Activated T-cell treated with anti-CD3 and anti-CD28 coated beads, Interleukin-2, amount 50 U/mL, for 72 hours (primary cell): ENCODE results near the gene FOXA2. TPM values are rescaled to one million over a fixed set of nuclear protein-coding genes. Genes with fewer than 3 reads are reported as not detected.

Source experiments
- ATAC-seq, 2 donors: fragments of 150-1000 bp; cut with Tn5 transposase; replicated peaks in 1 of 2; 2 replicates each; pipeline ENCODE4 v1.10.0; 2021; ENCODE audit warnings: moderate library complexity in 2 of 2, mild to moderate bottlenecking in 1 of 2
- DNase-seq, 2 donors: peaks; one replicate each; pipeline ENCODE4 v3.0.0; 2021 to 2022; ENCODE audit warnings: mixed read lengths in 1 of 2
- H3K27ac Mint-ChIP-seq: one replicate; pipeline ENCODE4 v1.8.0; 2022; ENCODE audit warnings: mild to moderate bottlenecking, moderate library complexity, mixed read lengths
- H3K27me3 Mint-ChIP-seq: one replicate; pipeline ENCODE4 v1.8.0; 2022; ENCODE audit warnings: low read depth, mixed read lengths
- H3K36me3 Mint-ChIP-seq, 2 donors: one replicate each; pipeline ENCODE4 v1.8.0; 2022; ENCODE audit warnings: mixed read lengths in 2 of 2, mild to moderate bottlenecking in 1 of 2; ENCODE audit not compliant: insufficient read depth in 2 of 2
- H3K4me1 Mint-ChIP-seq: one replicate; pipeline ENCODE4 v1.8.0; 2022; ENCODE audit warnings: low read depth, mixed read lengths
- H3K4me3 Mint-ChIP-seq, 2 donors: one replicate each; pipeline ENCODE4 v1.8.0; 2022; ENCODE audit warnings: mild to moderate bottlenecking in 2 of 2, mixed read lengths in 2 of 2, moderate library complexity in 2 of 2
- H3K9me3 Mint-ChIP-seq, 2 donors: one replicate each; pipeline ENCODE4 v1.8.0; 2022; ENCODE audit warnings: mixed read lengths in 2 of 2
- total RNA-seq, 2 donors: library from RNA; stranded (reverse); gene quantifications; one replicate each; pipeline ENCODE4 v1.2.3, GENCODE V29; 2022

Gene FOXA2
- total RNA-seq, 2 donors from 2014 or later, result not detected

GRCh38 chr20:22533823-22534751 lies 50.3 kb downstream of the FOXA2 start:
- H3K9me3 Mint-ChIP-seq, result peaks cover 6 to 10% of the 10 kb centered on the region in 2 donors
- H3K36me3 Mint-ChIP-seq, result no peaks in the 10 kb centered on the region
- DNase-seq, result no peak
- no peaks in the 10 kb centered on the region for H3K4me1 Mint-ChIP-seq
- no peaks in the 10 kb centered on the region for H3K27me3 Mint-ChIP-seq
- H3K4me3 Mint-ChIP-seq, result no peak overlapping the region
- no peak for ATAC-seq
- H3K27ac Mint-ChIP-seq, result no peak overlapping the region

GRCh38 chr20:22532598-22532997 lies 51.8 kb downstream of the FOXA2 start:
- Mint-ChIP-seq H3K4me1 (no peaks in the 10 kb centered on the region), H3K27me3 (no peaks in the 10 kb centered on the region), H3K4me3 (no peak overlapping the region), H3K36me3 (no peaks in the 10 kb centered on the region), H3K9me3 (peaks cover 6 to 7% of the 10 kb centered on the region in 2 donors), H3K27ac (no peak overlapping the region)
- no peak for DNase-seq
- no peak for ATAC-seq

GRCh38 chr20:22531756-22532155 lies 52.6 kb downstream of the FOXA2 start:
- H3K4me1 Mint-ChIP-seq, result no peaks in the 10 kb centered on the region
- H3K9me3 Mint-ChIP-seq, result peaks cover 2 to 4% of the 10 kb centered on the region in 2 donors
- no peak overlapping the region for H3K4me3 Mint-ChIP-seq
- H3K27ac Mint-ChIP-seq, result no peak overlapping the region
- ATAC-seq (no peak), DNase-seq (no peak)
- H3K27me3 Mint-ChIP-seq, result no peaks in the 10 kb centered on the region
- no peaks in the 10 kb centered on the region for H3K36me3 Mint-ChIP-seq

GRCh38 chr20:22531056-22531615 lies 53.2 kb downstream of the FOXA2 start:
- H3K27me3 Mint-ChIP-seq, result no peaks in the 10 kb centered on the region

More at GRCh38 chr20:22531056-22531615, 53.2 kb downstream of the FOXA2 start:
- no peak overlapping the region for H3K27ac Mint-ChIP-seq
- no peak overlapping the region for H3K4me3 Mint-ChIP-seq
- ATAC-seq (no peak), DNase-seq (no peak)
- no peaks in the 10 kb centered on the region for H3K36me3 Mint-ChIP-seq
- H3K9me3 Mint-ChIP-seq, result peaks cover 2 to 4% of the 10 kb centered on the region in 2 donors
- no peaks in the 10 kb centered on the region for H3K4me1 Mint-ChIP-seq
